NT2/D1 (cell line): ENCODE data around the gene HEG1.

ENCODE experiments used
- SUZ12 ChIP-seq: IDR thresholded peaks from 2 replicates; pipeline ENCODE4 v1.6.1; 2011; ENCODE audit not compliant: insufficient read length, insufficient read depth; ENCODE audit errors: extremely low read depth
- YY1 ChIP-seq: IDR thresholded peaks from 2 replicates; pipeline ENCODE4 v1.6.1; 2011; ENCODE audit not compliant: insufficient read length, insufficient read depth
- ZNF274 ChIP-seq: IDR thresholded peaks from 2 replicates; pipeline ENCODE4 v1.6.1; 2011; ENCODE audit warnings: mild to moderate bottlenecking, low read depth, low read length

GRCh38 chr3:124993466-124993865, 62.3 kb downstream of the HEG1 start:
- TF ChIP-seq SUZ12 (no peak), YY1 (no peak), ZNF274 (no peak)
